SK-N-SH treated with all-trans-retinoic acid at 6 μM for 48 hours (cell line): ENCODE measurements around the gene PFKP.

Experiments used
- ATAC-seq: fragments of 200-7000 bp; cut with Tn5 transposase; 3 replicates; pipeline ENCODE4 v1.9.1; 2020; ENCODE audit warnings: mild to moderate bottlenecking, moderate library complexity
- ARNTL ChIP-seq: fragments of 450-650 bp; formaldehyde crosslinking; IDR thresholded peaks from 2 replicates; pipeline ENCODE4 v1.5.0; 2020; ENCODE audit warnings: low read depth, mild to moderate bottlenecking, moderate library complexity, borderline replicate concordance
- BACH2 ChIP-seq: fragments of 250-450 bp; sonication (Bioruptor Pico); IDR thresholded peaks from 2 replicates; pipeline ENCODE4 v1.9.0; 2021; ENCODE audit warnings: mild to moderate bottlenecking, borderline replicate concordance
- CREB5 ChIP-seq: fragments of 250-450 bp; sonication (Bioruptor Pico); IDR thresholded peaks from 2 replicates; pipeline ENCODE4 v1.5.1; 2020; ENCODE audit warnings: low read depth, mild to moderate bottlenecking, moderate library complexity
- CSRNP3 ChIP-seq: fragments of 250-450 bp; sonication (Bioruptor Pico); IDR thresholded peaks from 2 replicates; pipeline ENCODE4 v1.5.1; 2021; ENCODE audit warnings: mild to moderate bottlenecking, moderate library complexity
- ESRRG ChIP-seq: fragments of 250-450 bp; sonication (Bioruptor Pico); IDR thresholded peaks from 2 replicates; pipeline ENCODE4 v1.6.1; 2021; ENCODE audit warnings: mild to moderate bottlenecking
- GLIS3 ChIP-seq: fragments of 250-450 bp; sonication (Bioruptor Pico); IDR thresholded peaks from 2 replicates; pipeline ENCODE4 v1.5.0; 2020; ENCODE audit warnings: mild to moderate bottlenecking, moderate library complexity
- ISL1 ChIP-seq: fragments of 250-450 bp; sonication (Bioruptor Pico); IDR thresholded peaks from 2 replicates; pipeline ENCODE4 v2.1.2; 2022; ENCODE audit warnings: mild to moderate bottlenecking, moderate library complexity
- OSR1 ChIP-seq: fragments of 250-450 bp; sonication (Bioruptor Pico); IDR thresholded peaks from 2 replicates; pipeline ENCODE4 v1.8.0; 2022; ENCODE audit warnings: moderate library complexity, mild to moderate bottlenecking, inconsistent platforms
- PATZ1 ChIP-seq: fragments of 250-450 bp; sonication (Bioruptor Pico); IDR thresholded peaks from 2 replicates; pipeline ENCODE4 v1.8.0; 2020; ENCODE audit warnings: mild to moderate bottlenecking, moderate library complexity, borderline replicate concordance
- POU6F1 ChIP-seq: fragments of 250-450 bp; sonication (Bioruptor Pico); IDR thresholded peaks from 2 replicates; pipeline ENCODE4 v1.8.0; 2021; ENCODE audit warnings: low read depth, mild to moderate bottlenecking, moderate library complexity, borderline replicate concordance
- PPARA ChIP-seq: fragments of 250-450 bp; sonication (Bioruptor Pico); IDR thresholded peaks from 2 replicates; pipeline ENCODE4 v1.5.0; 2020; ENCODE audit warnings: mild to moderate bottlenecking, borderline replicate concordance
- TCF4 ChIP-seq: fragments of 250-450 bp; sonication (Bioruptor Pico); IDR thresholded peaks from 2 replicates; pipeline ENCODE4 v1.8.0; 2021; ENCODE audit warnings: mild to moderate bottlenecking, moderate library complexity, borderline replicate concordance
- TSHZ2 ChIP-seq: fragments of 250-450 bp; sonication (Bioruptor Pico); IDR thresholded peaks from 2 replicates; pipeline ENCODE4 v1.5.0; 2020; ENCODE audit warnings: mild to moderate bottlenecking, moderate library complexity
- ZC3H10 ChIP-seq: fragments of 250-450 bp; sonication (Bioruptor Pico); IDR thresholded peaks from 2 replicates; pipeline ENCODE4 v1.5.1; 2021; ENCODE audit warnings: mild to moderate bottlenecking, moderate library complexity
- ZFP3 ChIP-seq: fragments of 250-450 bp; sonication (Bioruptor Pico); IDR thresholded peaks from 2 replicates; pipeline ENCODE4 v1.5.0; 2020; ENCODE audit warnings: mild to moderate bottlenecking, moderate library complexity
- ZFP30 ChIP-seq: fragments of 450-650 bp; formaldehyde crosslinking; IDR thresholded peaks from 2 replicates; pipeline ENCODE4 v1.5.0; 2022; ENCODE audit warnings: mild to moderate bottlenecking, moderate library complexity
- ZNF565 ChIP-seq: fragments of 450-650 bp; formaldehyde crosslinking; conservative IDR thresholded peaks from 2 replicates; pipeline ENCODE4 v1.5.0; 2020; ENCODE audit warnings: low read depth, mild to moderate bottlenecking, moderate library complexity
- ZNF70 ChIP-seq: fragments of 450-650 bp; formaldehyde crosslinking; IDR thresholded peaks from 2 replicates; pipeline ENCODE4 v1.5.0; 2020; ENCODE audit warnings: mild to moderate bottlenecking, moderate library complexity
- ZNF8 ChIP-seq: fragments of 450-650 bp; formaldehyde crosslinking; IDR thresholded peaks from 2 replicates; pipeline ENCODE4 v1.5.0; 2020; ENCODE audit warnings: mild to moderate bottlenecking, moderate library complexity

Gene PFKP

GRCh38 chr10:3056280-3057037, 10.9 kb upstream of the PFKP start:
- TF ChIP-seq ZFP3 (CRISPR knock-in tag) (no peak), PATZ1 (CRISPR knock-in tag) (no peak), ZNF8 (CRISPR knock-in tag) (no peak), ZC3H10 (no peak), BACH2 (no peak), ZFP30 (CRISPR knock-in tag) (no peak), ESRRG (CRISPR knock-in tag) (no peak), ZNF565 (CRISPR knock-in tag) (no peak), POU6F1 (CRISPR knock-in tag) (no peak), GLIS3 (no peak), TCF4 (CRISPR knock-in tag) (no peak)
- ATAC-seq = peak; percentile 45

GRCh38 chr10:3057946-3058345, 9.4 kb upstream of the PFKP start:
- ATAC-seq = no peak
- TF ChIP-seq ZNF70 (CRISPR knock-in tag) = no peak
- no peak for TF ChIP-seq CSRNP3
- no peak for TF ChIP-seq OSR1 (CRISPR knock-in tag)
- TF ChIP-seq GLIS3 = no peak
- no peak for TF ChIP-seq ZFP3 (CRISPR knock-in tag)
- TF ChIP-seq PATZ1 (CRISPR knock-in tag) = no peak
- TF ChIP-seq ZNF8 (CRISPR knock-in tag) = no peak

- no peak for ATAC-seq
- no peak for TF ChIP-seq ARNTL (CRISPR knock-in tag)
- TF ChIP-seq ZFP30 (CRISPR knock-in tag) = no peak
- TF ChIP-seq GLIS3 = no peak
- no peak for TF ChIP-seq ZFP3 (CRISPR knock-in tag)
- TF ChIP-seq POU6F1 (CRISPR knock-in tag) = no peak
- TF ChIP-seq ISL1 = no peak
- TF ChIP-seq PPARA = no peak
- TF ChIP-seq BACH2 = no peak
- no peak for TF ChIP-seq ESRRG (CRISPR knock-in tag)
- TF ChIP-seq TSHZ2 = no peak
- TF ChIP-seq PATZ1 (CRISPR knock-in tag) = no peak
- no peak for TF ChIP-seq ZNF70 (CRISPR knock-in tag)
- TF ChIP-seq CREB5 (CRISPR knock-in tag) = no peak
- TF ChIP-seq CSRNP3 = no peak
Observed at GRCh38 chr10:3059974-3060373, 7.4 kb upstream of the PFKP start.
